ENCODE measurements around the gene THAP7. TPM values are rescaled to one million over a fixed set of nuclear protein-coding genes. Genes with fewer than 3 reads are reported as not detected.

The THAP7 gene
- total and polyA plus RNA-seq, 2 of the 13 experiments (the other 11 are each of a cell fraction or from before 2014, with no cell fraction given), result 13.0 to 25.5 TPM

DNA sequence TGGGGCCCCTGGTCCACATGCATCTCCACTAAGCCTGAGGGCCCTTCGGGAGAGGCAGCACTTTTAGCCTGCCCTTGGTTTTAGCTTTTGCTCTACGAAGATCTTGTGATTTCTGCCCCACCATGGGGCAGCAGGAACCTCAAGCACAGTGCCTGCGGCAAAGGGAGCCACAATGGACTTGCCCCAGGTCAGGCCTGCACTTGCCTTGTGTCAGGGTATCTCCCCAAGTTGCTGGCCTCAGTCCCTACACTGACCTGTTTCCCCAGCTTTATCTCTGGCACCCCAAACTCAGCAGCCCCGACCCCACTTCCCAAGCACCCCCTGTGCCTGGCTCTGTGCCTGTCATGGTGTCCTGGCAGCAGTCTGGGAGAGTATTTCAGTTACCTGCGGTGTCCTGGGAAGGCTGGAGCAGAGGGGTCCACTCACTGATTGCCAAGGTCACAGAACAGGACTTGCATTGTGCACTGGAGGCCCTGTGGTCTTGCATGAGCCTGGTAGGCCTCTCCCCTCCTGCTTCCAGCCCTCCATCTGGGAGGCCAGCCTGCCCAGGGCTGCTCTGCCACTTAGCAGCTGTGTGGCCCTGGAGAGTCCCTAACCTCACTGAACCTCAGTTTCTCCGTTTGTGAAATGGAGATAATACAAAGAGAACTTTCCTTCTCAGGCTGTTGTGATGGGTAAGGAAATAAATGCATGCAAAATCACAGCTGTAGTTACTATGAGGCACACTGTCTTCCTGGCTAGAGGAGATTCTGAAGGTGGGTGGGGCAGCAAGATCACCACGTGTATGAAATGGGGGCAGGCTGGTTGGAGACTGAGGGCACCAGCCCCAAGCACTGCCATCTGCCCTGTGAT is 38.5 kb downstream of the THAP7 start (continued):
- TF ChIP-seq, protein P1, sequence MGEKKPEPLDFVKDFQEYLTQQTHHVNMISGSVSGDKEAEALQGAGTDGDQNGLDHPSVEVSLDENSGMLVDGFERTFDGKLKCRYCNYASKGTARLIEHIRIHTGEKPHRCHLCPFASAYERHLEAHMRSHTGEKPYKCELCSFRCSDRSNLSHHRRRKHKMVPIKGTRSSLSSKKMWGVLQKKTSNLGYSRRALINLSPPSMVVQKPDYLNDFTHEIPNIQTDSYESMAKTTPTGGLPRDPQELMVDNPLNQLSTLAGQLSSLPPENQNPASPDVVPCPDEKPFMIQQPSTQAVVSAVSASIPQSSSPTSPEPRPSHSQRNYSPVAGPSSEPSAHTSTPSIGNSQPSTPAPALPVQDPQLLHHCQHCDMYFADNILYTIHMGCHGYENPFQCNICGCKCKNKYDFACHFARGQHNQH (CRISPR knock-in tag; IDR thresholded peaks at IDR 0.05), result 0 out of 2 replicates have a peak, but pooled peaks have one; percentile 30
- TF ChIP-seq ZNF768 (CRISPR knock-in tag; IDR thresholded peaks at IDR 0.05) (peak; percentile 81; the same call in 1 of the 2 replicates), ZNF292 (CRISPR knock-in tag; IDR thresholded peaks at IDR 0.05; ENCODE audit: borderline replicate concordance, low read depth) (peak; percentile 39; the same call in 1 of the 2 replicates), HDAC1 (CRISPR knock-in tag; IDR thresholded peaks at IDR 0.05) (peak; percentile 71), TP53 (CRISPR knock-in tag; conservative IDR thresholded peaks at IDR 0.05) (no peak), CHD4 (IDR thresholded peaks at IDR 0.05; ENCODE audit: borderline replicate concordance, low read length) (peak; percentile 58; the same call in 1 of the 2 replicates), ZIK1 (CRISPR knock-in tag; IDR thresholded peaks at IDR 0.05; ENCODE audit: borderline replicate concordance, low read depth) (peak; percentile 64; the same call in 1 of the 2 replicates), BCL6 (CRISPR knock-in tag; IDR thresholded peaks at IDR 0.05) (peak; percentile 49; the same call in 1 of the 2 replicates), DMAP1 (CRISPR knock-in tag; IDR thresholded peaks at IDR 0.05) (peak; percentile 48; the same call in 1 of the 2 replicates), FOXA3 (CRISPR knock-in tag; IDR thresholded peaks at IDR 0.05) (peak; percentile 41; the same call in 1 of the 2 replicates), ZNF552 (CRISPR knock-in tag; IDR thresholded peaks at IDR 0.05; ENCODE audit: borderline replicate concordance) (no peak), MIXL1 (CRISPR knock-in tag; IDR thresholded peaks at IDR 0.05) (peak; percentile 65; the same call in 1 of the 2 replicates), DNMT1 (CRISPR knock-in tag; IDR thresholded peaks at IDR 0.05) (0 out of 2 replicates have a peak, but pooled peaks have one; percentile 34), SIX4 (CRISPR knock-in tag; IDR thresholded peaks at IDR 0.05) (no peak), DNMT3B (CRISPR knock-in tag; conservative IDR thresholded peaks at IDR 0.05) (0 out of 2 replicates have a peak, but pooled peaks have one; percentile 70), ZNF432 (CRISPR knock-in tag; IDR thresholded peaks at IDR 0.05; ENCODE audit: borderline replicate concordance) (no peak), CBX5 (CRISPR knock-in tag; IDR thresholded peaks at IDR 0.05; ENCODE audit: borderline replicate concordance) (0 out of 2 replicates have a peak, but pooled peaks have one; percentile 44)
- TF ChIP-seq, protein P2, sequence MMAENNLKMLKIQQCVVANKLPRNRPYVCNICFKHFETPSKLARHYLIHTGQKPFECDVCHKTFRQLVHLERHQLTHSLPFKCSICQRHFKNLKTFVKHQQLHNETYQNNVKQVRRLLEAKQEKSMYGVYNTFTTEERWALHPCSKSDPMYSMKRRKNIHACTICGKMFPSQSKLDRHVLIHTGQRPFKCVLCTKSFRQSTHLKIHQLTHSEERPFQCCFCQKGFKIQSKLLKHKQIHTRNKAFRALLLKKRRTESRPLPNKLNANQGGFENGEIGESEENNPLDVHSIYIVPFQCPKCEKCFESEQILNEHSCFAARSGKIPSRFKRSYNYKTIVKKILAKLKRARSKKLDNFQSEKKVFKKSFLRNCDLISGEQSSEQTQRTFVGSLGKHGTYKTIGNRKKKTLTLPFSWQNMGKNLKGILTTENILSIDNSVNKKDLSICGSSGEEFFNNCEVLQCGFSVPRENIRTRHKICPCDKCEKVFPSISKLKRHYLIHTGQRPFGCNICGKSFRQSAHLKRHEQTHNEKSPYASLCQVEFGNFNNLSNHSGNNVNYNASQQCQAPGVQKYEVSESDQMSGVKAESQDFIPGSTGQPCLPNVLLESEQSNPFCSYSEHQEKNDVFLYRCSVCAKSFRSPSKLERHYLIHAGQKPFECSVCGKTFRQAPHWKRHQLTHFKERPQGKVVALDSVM (CRISPR knock-in tag; IDR thresholded peaks at IDR 0.05), result peak; percentile 88
